ENCODE measurements around the gene ADD2. TPM values are rescaled to one million over a fixed set of nuclear protein-coding genes. Genes with fewer than 3 reads are reported as not detected.

The ADD2 gene
- total RNA-seq, 4 donors from 2014 or later: 0.42 to 2.4 (median 1.3) TPM

- no peak overlapping the region for H3K4me3 ChIP-seq
- TF ChIP-seq POLR2A (IDR thresholded peaks at IDR 0.05) (no peak), CTCF (IDR thresholded peaks at IDR 0.05) (no peak)
- no peak for DNase-seq
- intact Hi-C loops (cut with DNase I): no loop called here
- no peak overlapping the region for H3K27ac ChIP-seq
- no peaks in the 10 kb centered on the region for H3K9me3 ChIP-seq
- peaks cover 0 to 43% (median 0%) of the 10 kb centered on the region in 4 donors for H3K27me3 ChIP-seq
- H3K4me1 ChIP-seq: no peaks in the 10 kb centered on the region
- H3K36me3 ChIP-seq: no peaks in the 10 kb centered on the region
Observed at GRCh38 chr2:70651014-70651413, 117.0 kb downstream of the ADD2 start.

- 72 to 74% methylated on average over 3 of the region's 3 CpGs for WGBS, 2 donors
- Histone ChIP-seq H3K4me3 (no peak overlapping the region), H3K27me3 (peaks cover 0 to 25% (median 0%) of the 10 kb centered on the region in 4 donors), H3K4me1 (no peaks in the 10 kb centered on the region), H3K27ac (no peak overlapping the region), H3K9me3 (no peaks in the 10 kb centered on the region), H3K36me3 (no peaks in the 10 kb centered on the region)
- no peak for DNase-seq
- no peak for TF ChIP-seq CTCF (IDR thresholded peaks at IDR 0.05)
- TF ChIP-seq POLR2A (IDR thresholded peaks at IDR 0.05): no peak
- intact Hi-C loops (cut with DNase I): loop anchor here (5.0 to 10.0 kb wide), 2 partner anchors 304 to 347 kb away; partner anchors contain the start of gene FAM136A
Observed at GRCh38 chr2:70648961-70649360, 119.0 kb downstream of the ADD2 start.

- Histone ChIP-seq H3K4me1 (no peaks in the 10 kb centered on the region), H3K4me3 (no peak overlapping the region), H3K27me3 (peaks cover 0 to 26% (median 0%) of the 10 kb centered on the region in 4 donors), H3K36me3 (no peaks in the 10 kb centered on the region), H3K27ac (no peak overlapping the region), H3K9me3 (no peaks in the 10 kb centered on the region)
- TF ChIP-seq CTCF (IDR thresholded peaks at IDR 0.05) (peak; percentile 70 to 98 (median 94)), POLR2A (IDR thresholded peaks at IDR 0.05) (no peak)
- no peak for DNase-seq
- intact Hi-C loops (cut with DNase I): loop anchor here (5.0 to 10.0 kb wide), 2 partner anchors 303 to 346 kb away; partner anchors contain the start of gene FAM136A
- 3% methylated on average over 9 of the region's 9 CpGs for WGBS, 2 donors
Observed at GRCh38 chr2:70647873-70648481, 120.0 kb downstream of the ADD2 start.

- no peak for DNase-seq
- no peak overlapping the region for H3K4me3 ChIP-seq
- H3K36me3 ChIP-seq: no peaks in the 10 kb centered on the region
- H3K9me3 ChIP-seq: no peaks in the 10 kb centered on the region
- peaks cover 0 to 17% (median 0%) of the 10 kb centered on the region in 4 donors for H3K27me3 ChIP-seq
- TF ChIP-seq POLR2A (IDR thresholded peaks at IDR 0.05) (no peak), CTCF (IDR thresholded peaks at IDR 0.05) (no peak)
- intact Hi-C loops (cut with DNase I): loop anchor here (5.0 to 10.0 kb wide), 2 partner anchors 302 to 344 kb away; partner anchors contain the start of gene FAM136A
- H3K27ac ChIP-seq: no peak overlapping the region
- H3K4me1 ChIP-seq: no peaks in the 10 kb centered on the region
- WGBS, 2 donors: 62 to 87% methylated on average over 3 to 4 of the region's 5 CpGs
Observed at GRCh38 chr2:70646420-70646818, 121.6 kb downstream of the ADD2 start.

GRCh38 chr2:70645733-70646419 lies 122.1 kb downstream of the ADD2 start:
- H3K27ac ChIP-seq: no peak overlapping the region
- 58 to 61% methylated on average over 9 to 10 of the region's 10 CpGs for WGBS, 2 donors
- H3K36me3 ChIP-seq: no peaks in the 10 kb centered on the region
- intact Hi-C loops (cut with DNase I): loop anchor here (5.0 to 10.0 kb wide), 2 partner anchors 301 to 344 kb away; partner anchors contain the start of gene FAM136A
- DNase-seq: no peak
- TF ChIP-seq CTCF (IDR thresholded peaks at IDR 0.05): peak in 1 of 6 experiments; percentile 32
- TF ChIP-seq POLR2A (IDR thresholded peaks at IDR 0.05): no peak
- H3K9me3 ChIP-seq: no peaks in the 10 kb centered on the region
- no peaks in the 10 kb centered on the region for H3K4me1 ChIP-seq
- peaks cover 0 to 17% (median 0%) of the 10 kb centered on the region in 4 donors for H3K27me3 ChIP-seq
- H3K4me3 ChIP-seq: no peak overlapping the region
